A673 (cell line): Measurements from ENCODE around the gene KIF5C. TPM values are rescaled to one million over a fixed set of nuclear protein-coding genes. Genes with fewer than 3 reads are reported as not detected.

Source experiments
- BruUV-seq: library from RNA; stranded (reverse); fragments of 400-500 nt; replicated peaks from 2 replicates; lab custom pipeline; 2021; lab: Mats Ljungman, UMichigan
- CTCF ChIA-PET: fragments of 300-600 bp; sonication (Branson Sonifier 250); formaldehyde crosslinking; loops from one replicate; lab custom pipeline; 2022; ENCODE audit warnings: antibody characterized with exemption; lab: Charles Lee
- POLR2A ChIA-PET: fragments of 300-600 bp; sonication (Branson Sonifier 250); formaldehyde crosslinking; loops from one replicate; lab custom pipeline; 2022; ENCODE audit warnings: antibody characterized with exemption; ENCODE audit not compliant: low non-redundant PET; lab: Charles Lee
- DNase-seq: peaks from one replicate; pipeline ENCODE4 v3.0.0-alpha.2; 2015; ENCODE audit warnings: low spot score
- H3K27ac ChIP-seq: fragments of 200-600 bp; sonication (generic); 2 replicates; pipeline ENCODE4 v1.5.1; 2016; ENCODE audit warnings: mixed run types, low read depth, mild to moderate bottlenecking, mixed read lengths, antibody characterized with exemption, low read length; ENCODE audit not compliant: poor library complexity, severe bottlenecking
- H3K27me3 ChIP-seq: fragments of 200-600 bp; sonication (generic); replicated peaks from 2 replicates; pipeline ENCODE4 v1.6.1; 2017; ENCODE audit warnings: mixed run types, low read depth, mild to moderate bottlenecking, mixed read lengths, antibody characterized with exemption, low read length; ENCODE audit not compliant: insufficient read depth, poor library complexity
- H3K36me3 ChIP-seq: fragments of 200-600 bp; sonication (generic); 2 replicates; pipeline ENCODE4 v1.6.1; 2016; ENCODE audit warnings: mixed run types, mild to moderate bottlenecking, mixed read lengths, antibody characterized with exemption, low read length; ENCODE audit not compliant: insufficient read depth, poor library complexity, severe bottlenecking
- H3K4me1 ChIP-seq: fragments of 200-600 bp; sonication (generic); 2 replicates; pipeline ENCODE4 v1.6.1; 2017; ENCODE audit warnings: mixed run types, mild to moderate bottlenecking, mixed read lengths, antibody characterized with exemption, low read length; ENCODE audit not compliant: insufficient read depth, poor library complexity, severe bottlenecking
- H3K4me3 ChIP-seq: fragments of 200-600 bp; sonication (generic); 2 replicates; pipeline ENCODE4 v1.5.1; 2016; ENCODE audit warnings: low read depth, mixed run types, mild to moderate bottlenecking, mixed read lengths, low read length; ENCODE audit not compliant: poor library complexity, severe bottlenecking
- H3K9me3 ChIP-seq: fragments of 200-600 bp; sonication (generic); 2 replicates; pipeline ENCODE4 v1.6.1; 2016; ENCODE audit warnings: mixed run types, low read depth, mild to moderate bottlenecking, mixed read lengths, antibody characterized with exemption, low read length; ENCODE audit not compliant: poor library complexity, severe bottlenecking
- CTCF ChIP-seq: fragments of 300-800, 200-600 bp; sonication (generic); conservative IDR thresholded peaks from 2 replicates; pipeline ENCODE4 v1.5.1; 2017; ENCODE audit warnings: low read depth, mild to moderate bottlenecking, antibody characterized with exemption, low read length, moderate library complexity, mixed read lengths
- EZH2 ChIP-seq: fragments of 200-600 bp; sonication (generic); IDR thresholded peaks from 2 replicates; pipeline ENCODE4 v1.6.1; 2017; ENCODE audit warnings: borderline replicate concordance, low read depth, mild to moderate bottlenecking, mixed read lengths, antibody characterized with exemption, low read length; ENCODE audit not compliant: poor library complexity, severe bottlenecking
- intact Hi-C: fragments of 100-400 bp; cut with micrococcal nuclease; formaldehyde crosslinking; loops from one replicate; pipeline ENCODE4 v1.10.0; 2022; ENCODE audit not compliant: unreplicated experiment
- total RNA-seq: library from RNA; stranded (reverse); gene quantifications from 2 replicates; pipeline ENCODE4 v1.2.3, GENCODE V29; 2021

The KIF5C gene
- total RNA-seq, 1 experiment from 2014 or later = 0.58 TPM

- POLR2A ChIA-PET = no interaction called here
- H3K36me3 ChIP-seq = no peaks in the 10 kb centered on the region
- H3K9me3 ChIP-seq = no peaks in the 10 kb centered on the region
- BruUV-seq = no TSS peak
- CTCF ChIA-PET = no interaction called here
- H3K27me3 ChIP-seq = no peaks in the 10 kb centered on the region
- no peaks in the 10 kb centered on the region for H3K4me1 ChIP-seq
- no peak for TF ChIP-seq EZH2
- no peak for TF ChIP-seq CTCF
- no peak for DNase-seq
- intact Hi-C loops = no loop called here
- H3K4me3 ChIP-seq = no peak overlapping the region
- no peak overlapping the region for H3K27ac ChIP-seq
These were observed 128.1 kb downstream of the KIF5C start for GRCh38 chr2:149002891-149003740.

- Histone ChIP-seq H3K27me3 (no peaks in the 10 kb centered on the region), H3K27ac (no peak overlapping the region), H3K36me3 (no peaks in the 10 kb centered on the region), H3K4me1 (no peaks in the 10 kb centered on the region), H3K9me3 (no peaks in the 10 kb centered on the region), H3K4me3 (no peak overlapping the region)
- DNase-seq = no peak
- POLR2A ChIA-PET = no interaction called here
- CTCF ChIA-PET = no interaction called here
- BruUV-seq = no TSS peak
- TF ChIP-seq CTCF (no peak), EZH2 (no peak)
- intact Hi-C loops = no loop called here
These were observed 129.8 kb downstream of the KIF5C start for GRCh38 chr2:149004836-149005235.

- ChIA-PET CTCF (no interaction called here), POLR2A (no interaction called here)
- Histone ChIP-seq H3K27me3 (no peaks in the 10 kb centered on the region), H3K9me3 (no peaks in the 10 kb centered on the region), H3K4me1 (no peaks in the 10 kb centered on the region), H3K36me3 (no peaks in the 10 kb centered on the region), H3K4me3 (no peak overlapping the region), H3K27ac (no peak overlapping the region)
- no peak for DNase-seq
- intact Hi-C loops = no loop called here
- no peak for TF ChIP-seq EZH2
- no peak for TF ChIP-seq CTCF
- BruUV-seq = no TSS peak
These were observed 130.5 kb downstream of the KIF5C start for GRCh38 chr2:149005471-149006077.
